AG10803 (cell line): ENCODE results near the gene ACVR2B.

ENCODE experiments used
- DNase-seq: peaks from one replicate; pipeline ENCODE4 v3.0.0; 2010; ENCODE audit warnings: low read depth
- H3K4me3 ChIP-seq: 2 replicates; pipeline ENCODE4 v1.5.1; 2011; ENCODE audit warnings: mild to moderate bottlenecking, low read length, control low read depth
- TF ChIP-seq, protein P1 (sequence below): conservative IDR thresholded peaks from 2 replicates; pipeline ENCODE4 v1.5.1; 2011; ENCODE audit warnings: mild to moderate bottlenecking, low read length, control low read depth, inconsistent platforms

ACVR2B gene

GRCh38 chr3:38538773-38539353, 85.2 kb downstream of the ACVR2B start:
- no peak overlapping the region for H3K4me3 ChIP-seq
- TF ChIP-seq, protein P1, sequence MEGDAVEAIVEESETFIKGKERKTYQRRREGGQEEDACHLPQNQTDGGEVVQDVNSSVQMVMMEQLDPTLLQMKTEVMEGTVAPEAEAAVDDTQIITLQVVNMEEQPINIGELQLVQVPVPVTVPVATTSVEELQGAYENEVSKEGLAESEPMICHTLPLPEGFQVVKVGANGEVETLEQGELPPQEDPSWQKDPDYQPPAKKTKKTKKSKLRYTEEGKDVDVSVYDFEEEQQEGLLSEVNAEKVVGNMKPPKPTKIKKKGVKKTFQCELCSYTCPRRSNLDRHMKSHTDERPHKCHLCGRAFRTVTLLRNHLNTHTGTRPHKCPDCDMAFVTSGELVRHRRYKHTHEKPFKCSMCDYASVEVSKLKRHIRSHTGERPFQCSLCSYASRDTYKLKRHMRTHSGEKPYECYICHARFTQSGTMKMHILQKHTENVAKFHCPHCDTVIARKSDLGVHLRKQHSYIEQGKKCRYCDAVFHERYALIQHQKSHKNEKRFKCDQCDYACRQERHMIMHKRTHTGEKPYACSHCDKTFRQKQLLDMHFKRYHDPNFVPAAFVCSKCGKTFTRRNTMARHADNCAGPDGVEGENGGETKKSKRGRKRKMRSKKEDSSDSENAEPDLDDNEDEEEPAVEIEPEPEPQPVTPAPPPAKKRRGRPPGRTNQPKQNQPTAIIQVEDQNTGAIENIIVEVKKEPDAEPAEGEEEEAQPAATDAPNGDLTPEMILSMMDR, result no peak
- DNase-seq, result peak; percentile 11

GRCh38 chr3:38541806-38542205, 88.1 kb downstream of the ACVR2B start:
- TF ChIP-seq, protein P1, result no peak
- H3K4me3 ChIP-seq, result no peak overlapping the region
- DNase-seq, result no peak
